H9 (cell line): ENCODE results near the gene GRAMD1B. TPM values are rescaled to one million over a fixed set of nuclear protein-coding genes. Genes with fewer than 3 reads are reported as not detected.

Source experiments
- DNase-seq: peaks from one replicate; pipeline ENCODE4 v3.0.0-alpha.2; 2017
- H2AFZ ChIP-seq: one replicate; pipeline ENCODE4 v1.6.1; 2013; ENCODE audit warnings: mild to moderate bottlenecking, low read length, control low read depth, moderate library complexity
- H2AK5ac ChIP-seq: 2 replicates; pipeline ENCODE4 v1.6.1; 2013; ENCODE audit warnings: low read length, control low read depth, mixed read lengths; ENCODE audit not compliant: insufficient read length
- H2BK120ac ChIP-seq: one replicate; pipeline ENCODE4 v1.6.1; 2013; ENCODE audit warnings: low read depth, mild to moderate bottlenecking, low read length, control low read depth, inconsistent platforms; ENCODE audit not compliant: poor library complexity, severe bottlenecking
- H2BK12ac ChIP-seq: 2 replicates; pipeline ENCODE4 v1.6.1; 2013; ENCODE audit warnings: low read length, control low read depth, mixed read lengths, low read depth; ENCODE audit not compliant: insufficient read length
- H2BK15ac ChIP-seq: 2 replicates; pipeline ENCODE4 v1.6.1; 2013; ENCODE audit warnings: low read depth, low read length, control low read depth
- H2BK20ac ChIP-seq: one replicate; pipeline ENCODE4 v1.6.1; 2013; ENCODE audit warnings: low read depth, mild to moderate bottlenecking, low read length, control low read depth, inconsistent platforms; ENCODE audit not compliant: poor library complexity, severe bottlenecking
- H2BK5ac ChIP-seq: 2 replicates; pipeline ENCODE4 v1.6.1; 2013; ENCODE audit warnings: low read length, control low read depth, mixed read lengths; ENCODE audit not compliant: insufficient read length
- H3K14ac ChIP-seq: 2 replicates; pipeline ENCODE4 v1.6.1; 2013; ENCODE audit warnings: low read length, control low read depth; ENCODE audit not compliant: insufficient read depth
- H3K18ac ChIP-seq: 2 replicates; pipeline ENCODE4 v1.6.1; 2013; ENCODE audit warnings: low read depth, mild to moderate bottlenecking, mixed read lengths, low read length, control low read depth; ENCODE audit not compliant: insufficient read length
- H3K23ac ChIP-seq: 2 replicates; pipeline ENCODE4 v1.6.1; 2013; ENCODE audit warnings: low read length, control low read depth, mixed read lengths, low read depth; ENCODE audit not compliant: insufficient read length
- H3K23me2 ChIP-seq: 2 replicates; pipeline ENCODE4 v1.6.1; 2013; ENCODE audit warnings: low read depth, mild to moderate bottlenecking, mixed read lengths, low read length, control low read depth; ENCODE audit not compliant: insufficient read length, poor library complexity, severe bottlenecking
- H3K27ac ChIP-seq: 2 replicates; pipeline ENCODE4 v1.5.1; 2013; ENCODE audit warnings: low read length, control low read depth, mixed read lengths, low read depth; ENCODE audit not compliant: insufficient read length
- H3K27me3 ChIP-seq: 2 replicates; pipeline ENCODE4 v1.6.1; 2013; ENCODE audit warnings: low read length, control low read depth, inconsistent platforms; ENCODE audit not compliant: insufficient read depth
- H3K4ac ChIP-seq: 2 replicates; pipeline ENCODE4 v1.6.1; 2013; ENCODE audit warnings: low read depth, mild to moderate bottlenecking, control low read depth, inconsistent platforms, low read length, moderate library complexity
- H3K4me1 ChIP-seq: 2 replicates; pipeline ENCODE4 v1.6.1; 2013; ENCODE audit warnings: low read length, control low read depth, inconsistent platforms; ENCODE audit not compliant: insufficient read depth
- H3K4me2 ChIP-seq: 2 replicates; pipeline ENCODE4 v1.6.1; 2013; ENCODE audit warnings: low read length, control low read depth, mixed read lengths; ENCODE audit not compliant: insufficient read length, insufficient read depth
- H3K56ac ChIP-seq: 2 replicates; pipeline ENCODE4 v1.6.1; 2013; ENCODE audit warnings: low read depth, mild to moderate bottlenecking, mixed read lengths, low read length, control low read depth; ENCODE audit not compliant: insufficient read length
- H3K79me1 ChIP-seq: 2 replicates; pipeline ENCODE4 v1.6.1; 2013; ENCODE audit warnings: low read depth, mild to moderate bottlenecking, moderate library complexity, low read length, control low read depth, inconsistent platforms; ENCODE audit not compliant: insufficient read depth, poor library complexity, severe bottlenecking
- H3K79me2 ChIP-seq: 2 replicates; pipeline ENCODE4 v1.6.1; 2013; ENCODE audit warnings: low read length, control low read depth, inconsistent platforms; ENCODE audit not compliant: insufficient read depth
- H3K9ac ChIP-seq: 2 replicates; pipeline ENCODE4 v1.6.1; 2013; ENCODE audit warnings: low read length, control low read depth, mixed read lengths; ENCODE audit not compliant: insufficient read length; ENCODE audit errors: extremely low read depth
- H3K9me3 ChIP-seq: one replicate; pipeline ENCODE4 v1.6.1; 2013; ENCODE audit warnings: low read depth, low read length, inconsistent platforms; ENCODE audit not compliant: control insufficient read depth
- H3T11ph ChIP-seq: one replicate; pipeline ENCODE4 v1.6.1; 2013; ENCODE audit warnings: mild to moderate bottlenecking, low read length, control low read depth, inconsistent platforms
- H4K20me1 ChIP-seq: one replicate; pipeline ENCODE4 v1.6.1; 2013; ENCODE audit not compliant: control insufficient read depth, insufficient read length, insufficient read depth
- H4K5ac ChIP-seq: 2 replicates; pipeline ENCODE4 v1.6.1; 2013; ENCODE audit warnings: low read depth, mild to moderate bottlenecking, mixed read lengths, low read length, control low read depth; ENCODE audit not compliant: insufficient read length
- H4K8ac ChIP-seq: replicated peaks from 2 replicates; pipeline ENCODE4 v1.6.1; 2013; ENCODE audit warnings: low read length, control low read depth, mixed read lengths, low read depth; ENCODE audit not compliant: insufficient read length
- H4K91ac ChIP-seq: 2 replicates; pipeline ENCODE4 v1.6.1; 2013; ENCODE audit warnings: low read depth, mild to moderate bottlenecking, moderate library complexity, mixed read lengths, low read length, control low read depth; ENCODE audit not compliant: insufficient read length
- H3K27ac Mint-ChIP-seq, 3 experiments: 2 replicates in 2 of 3; 3 replicates in 1 of 3; pipeline ENCODE4 v1.8.0; 2020 to 2021; ENCODE audit warnings: mixed read lengths in 3 of 3, mild to moderate bottlenecking in 1 of 3, moderate library complexity in 1 of 3
- H3K27me3 Mint-ChIP-seq: 2 replicates; pipeline ENCODE4 v1.8.0; 2021; ENCODE audit warnings: low read depth, mild to moderate bottlenecking, moderate library complexity, mixed read lengths
- H3K36me3 Mint-ChIP-seq, 3 experiments: 2 replicates in 2 of 3; 3 replicates in 1 of 3; pipeline ENCODE4 v1.8.0; 2020 to 2021; ENCODE audit warnings: low read depth in 3 of 3, mixed read lengths in 3 of 3; ENCODE audit not compliant: insufficient read depth in 1 of 3
- H3K4me1 Mint-ChIP-seq, 2 experiments: 2 replicates each; pipeline ENCODE4 v1.8.0; 2020; ENCODE audit warnings: mixed read lengths in 2 of 2
- H3K4me3 Mint-ChIP-seq, 2 experiments: 2 replicates in 1 of 2; 3 replicates in 1 of 2; pipeline ENCODE4 v1.8.0; 2020 to 2021; ENCODE audit warnings: mild to moderate bottlenecking in 2 of 2, mixed read lengths in 2 of 2, moderate library complexity in 1 of 2
- H3K9me3 Mint-ChIP-seq, 2 experiments: 2 replicates in 1 of 2; 3 replicates in 1 of 2; pipeline ENCODE4 v1.8.0; 2020; ENCODE audit warnings: mild to moderate bottlenecking in 2 of 2, mixed read lengths in 2 of 2, moderate library complexity in 1 of 2
- WGBS: extraction: QIAGEN DNeasy Blood & Tissue Kit; methylation state at CpG from one replicate; pipeline ENCODE4 v1.1.7; 2013; ENCODE audit warnings: missing lambda C conversion rate, low lambda C conversion rate, mixed read lengths; ENCODE audit not compliant: insufficient read length; ENCODE audit errors: extremely low coverage; 5-methylcytosine and 5-hydroxymethylcytosine counted together
- total RNA-seq: library from RNA; stranded (reverse); gene quantifications from 2 replicates; pipeline ENCODE4 v1.2.1, GENCODE V29; 2021
- TF ChIP-seq, protein P1 (sequence below): fragments of 200-600 bp; sonication (generic); conservative IDR thresholded peaks from 3 replicates; pipeline ENCODE4 v1.8.0; 2021; ENCODE audit warnings: antibody characterized with exemption, mild to moderate bottlenecking

GRAMD1B gene
- total RNA-seq, 1 experiment from 2014 or later: 25.9 TPM

DNA sequence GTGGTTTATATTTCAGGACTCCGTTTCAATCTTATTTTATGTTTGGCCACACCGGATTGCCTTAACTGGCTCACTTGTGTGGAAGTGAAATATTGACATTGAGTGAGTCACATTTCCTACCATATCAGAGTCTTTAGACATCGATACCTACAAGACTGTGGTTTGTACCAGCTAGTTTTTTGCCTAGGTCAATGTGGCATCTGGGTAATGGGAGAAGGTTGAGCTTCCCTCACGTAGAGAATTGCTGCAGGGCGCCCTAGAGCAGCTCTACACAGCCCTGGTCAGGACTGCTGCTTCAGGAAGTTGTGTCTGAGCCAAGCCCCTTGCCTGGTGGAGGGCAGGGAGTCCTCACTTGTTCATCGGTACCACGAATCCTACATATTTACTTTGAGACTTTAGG is 1.6 kb downstream of the GRAMD1B start:
- Histone ChIP-seq H2BK15ac (no peak overlapping the region), H3K79me2 (no peaks in the 10 kb centered on the region), H2AK5ac (no peak overlapping the region), H2BK20ac (no peak overlapping the region), H3K4me1 (peaks cover 8% of the 10 kb centered on the region; the same call in 1 of the 2 replicates), H3K9ac (no peak overlapping the region), H4K20me1 (no peaks in the 10 kb centered on the region), H2BK12ac (no peak overlapping the region), H3K27me3 (no peaks in the 10 kb centered on the region), H3K14ac (no peak overlapping the region), H2BK120ac (no peak overlapping the region), H3K23ac (no peak overlapping the region), H4K8ac (no peak overlapping the region), H3K18ac (no peak overlapping the region), H3T11ph (no peak overlapping the region), H3K56ac (no peak overlapping the region), H3K9me3 (no peaks in the 10 kb centered on the region), H3K4ac (no peak overlapping the region), H3K23me2 (peaks cover 8% of the 10 kb centered on the region), H2AFZ (no peak overlapping the region), H3K79me1 (no peaks in the 10 kb centered on the region), H2BK5ac (no peak overlapping the region), H3K27ac (no peak overlapping the region), H3K4me2 (peak overlapping the region; percentile 80), H4K5ac (no peak overlapping the region), H4K91ac (no peak overlapping the region)
- no peak for DNase-seq
- Mint-ChIP-seq H3K9me3 (0 out of 5 replicates have a peak, but pooled peaks cover 0 to 2% of the 10 kb centered on the region in 2 experiments), H3K4me3 (peak overlapping the region; percentile 84 to 92), H3K4me1 (peaks cover 56 to 66% of the 10 kb centered on the region in 2 experiments), H3K36me3 (peaks cover 10 to 21% (median 18%) of the 10 kb centered on the region in 3 experiments; a peak in 6 of 7 replicates), H3K27me3 (peaks cover 39% of the 10 kb centered on the region), H3K27ac (no peak overlapping the region; a peak in 1 of 7 replicates)
- WGBS: no CpG with 5 or more reads among the region's 7 CpGs
- TF ChIP-seq, protein P1, sequence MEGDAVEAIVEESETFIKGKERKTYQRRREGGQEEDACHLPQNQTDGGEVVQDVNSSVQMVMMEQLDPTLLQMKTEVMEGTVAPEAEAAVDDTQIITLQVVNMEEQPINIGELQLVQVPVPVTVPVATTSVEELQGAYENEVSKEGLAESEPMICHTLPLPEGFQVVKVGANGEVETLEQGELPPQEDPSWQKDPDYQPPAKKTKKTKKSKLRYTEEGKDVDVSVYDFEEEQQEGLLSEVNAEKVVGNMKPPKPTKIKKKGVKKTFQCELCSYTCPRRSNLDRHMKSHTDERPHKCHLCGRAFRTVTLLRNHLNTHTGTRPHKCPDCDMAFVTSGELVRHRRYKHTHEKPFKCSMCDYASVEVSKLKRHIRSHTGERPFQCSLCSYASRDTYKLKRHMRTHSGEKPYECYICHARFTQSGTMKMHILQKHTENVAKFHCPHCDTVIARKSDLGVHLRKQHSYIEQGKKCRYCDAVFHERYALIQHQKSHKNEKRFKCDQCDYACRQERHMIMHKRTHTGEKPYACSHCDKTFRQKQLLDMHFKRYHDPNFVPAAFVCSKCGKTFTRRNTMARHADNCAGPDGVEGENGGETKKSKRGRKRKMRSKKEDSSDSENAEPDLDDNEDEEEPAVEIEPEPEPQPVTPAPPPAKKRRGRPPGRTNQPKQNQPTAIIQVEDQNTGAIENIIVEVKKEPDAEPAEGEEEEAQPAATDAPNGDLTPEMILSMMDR: no peak
